GM19452 (cell line): Measurements from ENCODE around the gene FGF19.

ENCODE experiments used
- ATAC-seq: cut with Tn5 transposase; IDR thresholded peaks from one replicate; pipeline ENCODE4 v1.9.1; 2021; ENCODE audit not compliant: unreplicated experiment

Gene FGF19

GRCh38 chr11:69718912-69719311 lies 15.1 kb upstream of the FGF19 start:
- ATAC-seq, result no peak

GRCh38 chr11:69718147-69718546 lies 14.3 kb upstream of the FGF19 start:
- ATAC-seq, result no peak

DNA sequence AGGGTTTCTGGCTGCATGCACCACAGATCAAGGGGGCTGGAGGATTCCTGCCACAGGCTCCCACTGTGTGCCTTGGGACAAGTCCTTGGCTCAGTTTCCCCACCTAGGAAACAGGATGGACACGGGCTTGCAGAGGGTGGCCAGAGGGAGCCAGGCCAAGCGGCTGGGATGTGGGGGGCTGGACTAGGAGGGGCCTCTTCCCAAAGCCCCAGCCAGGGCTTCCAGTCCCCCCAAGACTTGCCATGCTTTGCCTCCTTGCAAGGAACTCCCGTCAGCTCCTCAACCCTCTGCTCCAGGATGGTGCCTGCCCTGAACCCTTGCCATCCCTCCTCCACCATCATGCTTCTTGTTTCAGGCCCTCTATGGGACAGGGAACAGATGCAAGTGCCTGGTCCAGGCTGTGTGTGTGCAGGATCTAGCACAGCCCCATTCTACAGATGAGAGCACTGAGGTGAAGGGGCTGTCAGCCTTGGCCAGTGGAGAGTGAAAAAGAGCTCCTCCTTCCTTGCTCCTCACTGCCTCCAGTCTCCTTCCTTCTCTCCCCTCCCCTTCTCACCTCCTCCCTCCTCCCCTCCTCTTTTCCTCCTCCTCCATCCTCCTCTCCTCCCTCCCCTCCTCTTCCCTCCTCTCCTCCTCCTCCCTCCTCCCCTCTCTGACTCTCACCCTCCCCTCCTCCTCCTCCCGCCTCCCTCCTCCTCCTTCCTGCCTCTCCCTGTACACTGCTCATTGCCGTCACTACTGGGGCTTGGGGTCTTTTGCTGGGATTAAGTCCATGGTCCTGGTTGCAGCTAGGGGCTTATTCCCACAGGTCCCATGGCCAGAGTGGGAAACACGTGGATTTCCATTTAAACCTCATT lies 13.3 kb upstream of the FGF19 start:
- no peak for ATAC-seq

GRCh38 chr11:69716099-69716498 lies 12.3 kb upstream of the FGF19 start:
- ATAC-seq, result no peak

GRCh38 chr11:69715446-69715845 lies 11.6 kb upstream of the FGF19 start:
- no peak for ATAC-seq

DNA sequence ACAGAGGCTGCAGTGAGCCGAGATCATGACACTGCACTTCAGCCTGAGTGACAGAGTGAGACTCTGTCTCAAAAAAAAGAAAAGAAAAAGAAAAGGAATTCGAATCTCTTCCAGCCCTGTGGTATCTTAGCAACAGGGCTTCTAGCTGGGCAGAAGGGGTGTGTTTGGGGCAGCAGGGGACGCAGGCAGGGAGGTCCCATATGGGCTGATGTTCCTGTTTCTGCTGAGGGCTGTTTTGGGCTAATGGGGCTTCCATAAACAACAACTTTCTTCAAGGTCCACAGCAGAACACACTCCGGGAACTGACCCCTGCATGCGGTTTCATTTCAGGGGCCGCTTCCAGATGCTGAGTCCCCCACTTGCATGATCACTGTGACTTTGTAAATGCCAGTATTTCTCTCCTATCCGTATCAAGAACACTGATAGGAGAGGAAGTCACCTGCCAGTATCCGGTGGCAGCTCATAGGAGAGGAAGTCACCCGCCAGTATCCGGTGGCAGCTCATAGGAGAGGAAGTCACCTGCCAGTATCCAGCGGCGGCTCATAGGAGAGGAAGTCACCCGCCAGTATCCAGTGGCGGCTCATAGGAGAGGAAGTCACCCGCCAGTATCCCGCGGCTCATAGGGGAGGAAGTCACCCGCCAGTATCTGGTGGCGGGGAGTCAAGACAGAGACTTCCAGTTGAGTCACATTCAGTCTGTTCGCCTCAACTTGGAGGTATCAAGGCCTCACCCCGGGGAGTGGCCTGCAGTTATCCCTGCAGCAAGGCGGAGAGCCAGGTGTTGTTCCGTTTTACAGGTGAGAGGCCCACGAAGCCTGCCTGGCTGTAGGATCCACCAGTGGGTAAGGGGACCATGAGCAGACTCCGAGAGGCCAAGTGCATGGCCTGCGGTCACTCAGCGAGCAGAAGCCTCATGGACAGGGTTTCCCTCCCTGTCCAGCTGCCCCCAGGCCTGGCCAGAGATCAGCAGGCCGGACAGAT lies 8.3 kb upstream of the FGF19 start:
- ATAC-seq, result no peak

- ATAC-seq, result no peak
Measured at GRCh38 chr11:69708736-69709401, 5.0 kb upstream of the FGF19 start.

- ATAC-seq, result no peak
Measured at GRCh38 chr11:69707176-69707575, 3.4 kb upstream of the FGF19 start.

GRCh38 chr11:69705901-69706787 lies 2.3 kb upstream of the FGF19 start:
- ATAC-seq, result no peak

- no peak for ATAC-seq
Measured at GRCh38 chr11:69705351-69705811, 1.6 kb upstream of the FGF19 start.

GRCh38 chr11:69704508-69705253 lies 859 bp upstream of the FGF19 start:
- no peak for ATAC-seq

DNA sequence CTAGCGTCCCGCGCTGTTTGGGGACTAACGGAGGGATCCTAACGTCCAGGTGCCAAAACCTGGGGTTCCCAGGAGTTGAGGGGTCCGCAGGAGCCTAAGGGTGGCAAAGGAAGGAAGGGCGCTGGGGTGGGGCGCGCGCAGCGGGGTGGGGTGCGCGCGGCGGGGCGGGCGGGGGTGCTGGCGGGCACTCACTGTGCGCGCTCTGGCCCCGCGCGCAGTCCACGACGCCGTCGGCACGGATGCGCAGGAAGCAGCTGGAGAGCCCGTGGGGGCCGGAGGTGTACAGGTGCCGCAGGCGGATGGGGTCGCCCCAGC lies 412 bp downstream of the FGF19 start:
- ATAC-seq, result no peak

GRCh38 chr11:69702769-69703452 lies 911 bp downstream of the FGF19 start:
- no peak for ATAC-seq

DNA sequence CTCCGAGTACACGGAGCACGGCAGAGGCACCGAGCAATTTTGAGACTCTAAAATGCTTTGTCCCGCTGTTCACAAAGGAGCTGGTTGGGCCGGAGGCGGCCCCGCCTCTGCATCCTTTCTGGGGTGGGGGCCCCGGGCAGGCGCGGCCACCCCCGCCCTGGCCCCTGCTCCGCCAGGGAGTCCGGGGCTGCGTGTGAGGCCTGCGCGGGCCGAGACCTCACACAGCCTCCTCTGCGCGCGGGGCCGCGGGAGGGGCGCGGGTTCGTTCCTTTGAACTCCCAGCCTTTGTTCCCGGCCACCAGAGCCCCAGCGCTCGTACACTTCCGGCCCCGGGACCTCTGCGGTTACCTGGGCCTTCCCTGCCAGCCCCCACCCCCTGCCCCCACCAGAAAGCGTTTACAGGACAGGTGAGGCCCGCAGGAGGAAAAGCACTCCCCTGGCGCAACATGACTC lies 1.6 kb downstream of the FGF19 start:
- ATAC-seq, result no peak

GRCh38 chr11:69700278-69701140 lies 3.3 kb downstream of the FGF19 start:
- ATAC-seq, result no peak

- no peak for ATAC-seq
Measured at GRCh38 chr11:69699213-69699612, 4.6 kb downstream of the FGF19 start.

DNA sequence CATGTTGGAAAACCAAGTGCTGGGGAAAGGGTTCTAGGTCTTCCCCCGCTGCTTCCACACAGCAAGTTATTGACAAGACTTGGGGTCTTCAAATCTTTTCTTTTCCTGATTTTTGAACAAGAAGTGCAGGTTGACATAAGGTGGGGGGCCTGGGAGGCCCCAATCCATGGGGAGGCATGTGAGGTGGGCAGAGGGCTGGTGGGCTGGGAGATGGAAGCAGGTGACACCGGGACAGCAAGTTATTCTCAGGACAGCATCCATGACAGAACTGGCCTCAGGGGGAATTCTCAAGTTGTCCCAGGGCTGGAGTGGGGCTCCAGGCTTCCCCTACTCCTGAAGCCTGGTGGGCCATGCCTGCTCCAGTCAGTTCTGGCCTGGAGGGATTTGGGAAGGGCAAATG lies 5.5 kb downstream of the FGF19 start:
- no peak for ATAC-seq

GRCh38 chr11:69697861-69698260 lies 6.0 kb downstream of the FGF19 start:
- no peak for ATAC-seq
